ENCODE measurements around the gene TSBP1. TPM values are rescaled to one million over a fixed set of nuclear protein-coding genes. Genes with fewer than 3 reads are reported as not detected.
"Not testable (repeated sequence)": the region's sequence is repeated elsewhere in the genome, so short reads cannot be mapped to it uniquely, and the experiment has no call there.

The TSBP1 gene
- total and polyA plus RNA-seq, 4 experiments from 2014 or later, result not detected

GRCh38 chr6:32317541-32317940 is 54.2 kb downstream of the TSBP1 start:
- H3K27me3 Mint-ChIP-seq, result peaks cover 4 to 20% of the 10 kb centered on the region in 2 donors
- no peaks in the 10 kb centered on the region for H3K27me3 ChIP-seq (ENCODE audit: insufficient read depth, low read length)
- POLR2A ChIA-PET (ENCODE audit: partially characterized antibody), result no interaction called here

GRCh38 chr6:32313964-32314363 is 57.7 kb downstream of the TSBP1 start:
- no peak overlapping the region for H3K4me3 ChIP-seq (ENCODE audit: low read length in 2 of 2)
- H3K4me1 ChIP-seq (ENCODE audit: insufficient read depth, low read length), result no peaks in the 10 kb centered on the region
- no peaks in the 10 kb centered on the region for H3K4me1 Mint-ChIP-seq
- H3K9me3 ChIP-seq (ENCODE audit: control insufficient read depth in 1 of 2, low read length in 2 of 2), result no peaks in the 10 kb centered on the region
- peaks cover 18 to 20% of the 10 kb centered on the region in 2 donors for H3K27me3 Mint-ChIP-seq
- no peaks in the 10 kb centered on the region for H3K9me3 Mint-ChIP-seq
- no peaks in the 10 kb centered on the region for H3K36me3 Mint-ChIP-seq
- no peak overlapping the region for H3K27ac ChIP-seq (ENCODE audit: low read depth, low read length)
- CTCF ChIA-PET (ENCODE audit: partially characterized antibody), result no interaction called here
- intact Hi-C loops (cut with micrococcal nuclease), result no loop called here
- H3K27me3 ChIP-seq (ENCODE audit: insufficient read depth, low read length), result no peaks in the 10 kb centered on the region
- H3K4me3 Mint-ChIP-seq, result no peak overlapping the region
- no peak for DNase-seq
- POLR2A ChIA-PET (ENCODE audit: partially characterized antibody), result no interaction called here
- H3K36me3 ChIP-seq (ENCODE audit: insufficient read depth, low read length), result no peaks in the 10 kb centered on the region
- H3K27ac Mint-ChIP-seq, result no peak overlapping the region

More at GRCh38 chr6:32317541-32317940, 54.2 kb downstream of the TSBP1 start:
- H3K27ac Mint-ChIP-seq, result no peak overlapping the region
- CTCF ChIA-PET (ENCODE audit: partially characterized antibody), result no interaction called here
- no peak for DNase-seq
- H3K9me3 Mint-ChIP-seq, result no peaks in the 10 kb centered on the region
- intact Hi-C loops (cut with micrococcal nuclease), result no loop called here
- Histone ChIP-seq H3K4me3 (ENCODE audit: low read length in 2 of 2) (no peak overlapping the region), H3K4me1 (ENCODE audit: insufficient read depth, low read length) (no peaks in the 10 kb centered on the region), H3K9me3 (ENCODE audit: control insufficient read depth in 1 of 2, low read length in 2 of 2) (no peaks in the 10 kb centered on the region), H3K27ac (ENCODE audit: low read depth, low read length) (no peak overlapping the region), H3K36me3 (ENCODE audit: insufficient read depth, low read length) (no peaks in the 10 kb centered on the region)
- H3K4me3 Mint-ChIP-seq, result no peak overlapping the region
- no peaks in the 10 kb centered on the region for H3K36me3 Mint-ChIP-seq
- no peaks in the 10 kb centered on the region for H3K4me1 Mint-ChIP-seq

GRCh38 chr6:32298632-32299336 is 72.9 kb downstream of the TSBP1 start:
- no peak overlapping the region for H3K4me3 ChIP-seq (ENCODE audit: low read length in 2 of 2)
- peaks cover 12 to 17% of the 10 kb centered on the region in 2 donors for H3K27me3 Mint-ChIP-seq
- no peaks in the 10 kb centered on the region for H3K9me3 ChIP-seq (ENCODE audit: control insufficient read depth in 1 of 2, low read length in 2 of 2)
- POLR2A ChIA-PET (ENCODE audit: partially characterized antibody), result no interaction called here
- no peaks in the 10 kb centered on the region for H3K27me3 ChIP-seq (ENCODE audit: insufficient read depth, low read length)
- H3K36me3 Mint-ChIP-seq, result no peaks in the 10 kb centered on the region
- CTCF ChIA-PET (ENCODE audit: partially characterized antibody), result no interaction called here
- no peaks in the 10 kb centered on the region for H3K9me3 Mint-ChIP-seq
- intact Hi-C loops (cut with micrococcal nuclease), result no loop called here
- H3K27ac ChIP-seq (ENCODE audit: low read depth, low read length), result no peak overlapping the region
- H3K27ac Mint-ChIP-seq, result no peak overlapping the region
- DNase-seq, result no peak
- H3K4me1 ChIP-seq (ENCODE audit: insufficient read depth, low read length), result no peaks in the 10 kb centered on the region
- H3K36me3 ChIP-seq (ENCODE audit: insufficient read depth, low read length), result no peaks in the 10 kb centered on the region
- peaks cover 0 to under 1% (median under 1%) of the 10 kb centered on the region in 4 donors for H3K4me1 Mint-ChIP-seq
- no peak overlapping the region for H3K4me3 Mint-ChIP-seq

GRCh38 chr6:32294980-32295379 is 76.7 kb downstream of the TSBP1 start:
- H3K36me3 ChIP-seq (ENCODE audit: insufficient read depth, low read length); POLR2A ChIA-PET (ENCODE audit: partially characterized antibody); H3K9me3 ChIP-seq (ENCODE audit: control insufficient read depth in 1 of 2, low read length in 2 of 2); intact Hi-C loops (cut with micrococcal nuclease); H3K4me1 ChIP-seq (ENCODE audit: insufficient read depth, low read length); H3K36me3 Mint-ChIP-seq; H3K27me3 ChIP-seq (ENCODE audit: insufficient read depth, low read length); H3K27ac ChIP-seq (ENCODE audit: low read depth, low read length); H3K9me3 Mint-ChIP-seq; H3K4me3 Mint-ChIP-seq; H3K27ac Mint-ChIP-seq; CTCF ChIA-PET (ENCODE audit: partially characterized antibody); H3K4me3 ChIP-seq (ENCODE audit: low read length in 2 of 2); H3K4me1 Mint-ChIP-seq; DNase-seq: not testable (repeated sequence)
- H3K27me3 Mint-ChIP-seq, result peaks cover 27 to 36% of the 10 kb centered on the region in 2 donors

GRCh38 chr6:32294566-32294965 is 77.1 kb downstream of the TSBP1 start:
- Mint-ChIP-seq H3K4me3 (no peak overlapping the region), H3K9me3 (no peaks in the 10 kb centered on the region), H3K27ac (no peak overlapping the region), H3K36me3 (no peaks in the 10 kb centered on the region), H3K27me3 (peaks cover 27 to 36% of the 10 kb centered on the region in 2 donors), H3K4me1 (no peaks in the 10 kb centered on the region)
- Histone ChIP-seq H3K36me3 (ENCODE audit: insufficient read depth, low read length) (no peaks in the 10 kb centered on the region), H3K27me3 (ENCODE audit: insufficient read depth, low read length) (no peaks in the 10 kb centered on the region), H3K27ac (ENCODE audit: low read depth, low read length) (no peak overlapping the region), H3K9me3 (ENCODE audit: control insufficient read depth in 1 of 2, low read length in 2 of 2) (no peaks in the 10 kb centered on the region), H3K4me1 (ENCODE audit: insufficient read depth, low read length) (no peaks in the 10 kb centered on the region), H3K4me3 (ENCODE audit: low read length in 2 of 2) (no peak overlapping the region)
- DNase-seq, result no peak
- intact Hi-C loops (cut with micrococcal nuclease), result no loop called here
- CTCF ChIA-PET (ENCODE audit: partially characterized antibody), result no interaction called here
- POLR2A ChIA-PET (ENCODE audit: partially characterized antibody), result no interaction called here

- intact Hi-C loops (cut with micrococcal nuclease), result no loop called here
- Mint-ChIP-seq H3K27ac (no peak overlapping the region), H3K9me3 (no peaks in the 10 kb centered on the region), H3K36me3 (no peaks in the 10 kb centered on the region), H3K4me3 (no peak overlapping the region), H3K4me1 (no peaks in the 10 kb centered on the region), H3K27me3 (peaks cover 27 to 30% of the 10 kb centered on the region in 2 donors)
- ChIA-PET CTCF (ENCODE audit: partially characterized antibody) (no interaction called here), POLR2A (ENCODE audit: partially characterized antibody) (no interaction called here)
- no peaks in the 10 kb centered on the region for H3K9me3 ChIP-seq (ENCODE audit: control insufficient read depth in 1 of 2, low read length in 2 of 2)
- no peak overlapping the region for H3K27ac ChIP-seq (ENCODE audit: low read depth, low read length)
- no peak overlapping the region for H3K4me3 ChIP-seq (ENCODE audit: low read length in 2 of 2)
- DNase-seq, result no peak
- no peaks in the 10 kb centered on the region for H3K36me3 ChIP-seq (ENCODE audit: insufficient read depth, low read length)
- H3K27me3 ChIP-seq (ENCODE audit: insufficient read depth, low read length), result no peaks in the 10 kb centered on the region
- no peaks in the 10 kb centered on the region for H3K4me1 ChIP-seq (ENCODE audit: insufficient read depth, low read length)
These were observed 78.0 kb downstream of the TSBP1 start for GRCh38 chr6:32293695-32294094.

GRCh38 chr6:32291543-32291942 is 80.2 kb downstream of the TSBP1 start:
- Histone ChIP-seq H3K4me3 (ENCODE audit: low read length in 2 of 2) (no peak overlapping the region), H3K9me3 (ENCODE audit: control insufficient read depth in 1 of 2, low read length in 2 of 2) (no peaks in the 10 kb centered on the region), H3K27me3 (ENCODE audit: insufficient read depth, low read length) (no peaks in the 10 kb centered on the region), H3K27ac (ENCODE audit: low read depth, low read length) (no peak overlapping the region), H3K36me3 (ENCODE audit: insufficient read depth, low read length) (no peaks in the 10 kb centered on the region), H3K4me1 (ENCODE audit: insufficient read depth, low read length) (no peaks in the 10 kb centered on the region)
- H3K27ac Mint-ChIP-seq, result no peak overlapping the region
- ChIA-PET CTCF (ENCODE audit: partially characterized antibody) (no interaction called here), POLR2A (ENCODE audit: partially characterized antibody) (no interaction called here)
- no peaks in the 10 kb centered on the region for H3K4me1 Mint-ChIP-seq
- intact Hi-C loops (cut with micrococcal nuclease), result no loop called here
- DNase-seq, result no peak
- no peak overlapping the region for H3K4me3 Mint-ChIP-seq
- H3K27me3 Mint-ChIP-seq, result peaks cover 30 to 36% of the 10 kb centered on the region in 2 donors
- no peaks in the 10 kb centered on the region for H3K36me3 Mint-ChIP-seq
- no peaks in the 10 kb centered on the region for H3K9me3 Mint-ChIP-seq

Data from CD4-positive, alpha-beta memory T cell (primary cell).